ENCODE results near the gene ARAP3. TPM values are rescaled to one million over a fixed set of nuclear protein-coding genes. Genes with fewer than 3 reads are reported as not detected.

Gene ARAP3
- total RNA-seq, 2 experiments from 2014 or later: 9.9 to 11.0 TPM

GRCh38 chr5:141630570-141631140 lies 51.4 kb downstream of the ARAP3 start:
- Mint-ChIP-seq H3K9me3 (ENCODE audit: low read depth) (no peaks in the 10 kb centered on the region), H3K4me3 (no peak overlapping the region), H3K27ac (no peak overlapping the region), H3K27me3 (no peaks in the 10 kb centered on the region), H3K4me1 (peaks cover 28% of the 10 kb centered on the region), H3K36me3 (peaks cover 42% of the 10 kb centered on the region)
- ATAC-seq (no peak), DNase-seq (no peak)
- CTCF ChIA-PET: interaction anchor here (0.9 to 11.1 kb wide), 5 partner anchors 8 to 64 kb away, joined by 3 to 171 read pairs (median 9); partner anchors contain the start of gene DIAPH1

GRCh38 chr5:141628175-141628788 lies 53.7 kb downstream of the ARAP3 start:
- CTCF ChIA-PET: interaction anchor here (2.5 to 11.1 kb wide), 2 partner anchors 10 to 62 kb away, joined by 7 to 171 read pairs; partner anchors contain the start of gene DIAPH1
- no peaks in the 10 kb centered on the region for H3K9me3 Mint-ChIP-seq (ENCODE audit: low read depth)
- H3K27ac Mint-ChIP-seq: no peak overlapping the region
- H3K4me3 Mint-ChIP-seq: no peak overlapping the region
- ATAC-seq (no peak), DNase-seq (no peak)
- peaks cover 18% of the 10 kb centered on the region for H3K4me1 Mint-ChIP-seq
- H3K36me3 Mint-ChIP-seq: peaks cover 48% of the 10 kb centered on the region
- no peaks in the 10 kb centered on the region for H3K27me3 Mint-ChIP-seq

DNA sequence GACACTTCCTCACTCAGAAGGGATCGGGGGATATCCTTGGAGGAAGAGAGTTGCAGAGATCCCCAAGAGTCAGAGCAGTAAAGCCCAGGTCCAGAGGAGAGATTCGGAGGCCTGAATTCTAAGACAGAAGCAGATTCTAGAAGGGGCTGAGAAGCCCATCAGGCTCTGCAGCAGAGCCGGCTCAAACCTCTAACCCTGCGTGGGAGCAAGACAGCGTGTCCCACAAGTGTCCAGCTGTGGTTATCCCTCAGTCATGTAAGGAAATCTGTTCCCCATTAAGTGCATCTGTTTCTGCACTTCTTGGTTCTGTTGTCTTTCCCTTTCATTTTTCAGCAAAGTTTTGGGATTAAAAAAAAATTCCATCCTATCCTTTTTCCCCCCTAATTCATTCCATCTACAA lies 58.4 kb downstream of the ARAP3 start:
- Mint-ChIP-seq H3K4me3 (peak overlapping the region; percentile 36), H3K27ac (peak overlapping the region; percentile 91), H3K36me3 (peaks cover 46% of the 10 kb centered on the region), H3K27me3 (no peaks in the 10 kb centered on the region), H3K9me3 (ENCODE audit: low read depth) (no peaks in the 10 kb centered on the region), H3K4me1 (peaks cover 31% of the 10 kb centered on the region)
- CTCF ChIA-PET: interaction anchor here (0.8 to 12.8 kb wide), 13 partner anchors 7 to 60 kb away, joined by 3 to 375 read pairs (median 5); partner anchors contain the start of genes FCHSD1, HDAC3 and RELL2
- ATAC-seq: no peak
- DNase-seq: no peak

GRCh38 chr5:141623186-141623585 lies 58.8 kb downstream of the ARAP3 start:
- DNase-seq (peak; percentile 63), ATAC-seq (peak; percentile 13)
- peaks cover 44% of the 10 kb centered on the region for H3K36me3 Mint-ChIP-seq

GRCh38 chr5:141618804-141619554 lies 63.1 kb downstream of the ARAP3 start, which contains the start of gene DIAPH1:
Gene DIAPH1 (minus strand): TSS chr5:141619000. CDS start chr5:141618914, 86 bp downstream.
- H3K36me3 Mint-ChIP-seq: peaks cover 54% of the 10 kb centered on the region
- H3K27me3 Mint-ChIP-seq: no peaks in the 10 kb centered on the region
- H3K27ac Mint-ChIP-seq: peak within 1 kb of the TSS; percentile 98
- DNase-seq (peak; percentile 98), ATAC-seq (peak; percentile 93)
- CTCF ChIA-PET: interaction anchor here (0.6 to 12.8 kb wide), 19 partner anchors 15 to 293 kb away, joined by 3 to 375 read pairs (median 7); partner anchors contain the start of genes FCHSD1, HDAC3 and RELL2
- H3K9me3 Mint-ChIP-seq (ENCODE audit: low read depth): no peaks in the 10 kb centered on the region
- peak within 1 kb of the TSS; percentile 100 for H3K4me3 Mint-ChIP-seq
- peaks cover 55% of the 10 kb centered on the region for H3K4me1 Mint-ChIP-seq

More at GRCh38 chr5:141623186-141623585, 58.8 kb downstream of the ARAP3 start:
- CTCF ChIA-PET: interaction anchor here (0.8 to 12.8 kb wide), 11 partner anchors 8 to 59 kb away, joined by 3 to 375 read pairs (median 5); partner anchors contain the start of genes FCHSD1, HDAC3 and RELL2
- Mint-ChIP-seq H3K27me3 (no peaks in the 10 kb centered on the region), H3K4me1 (peaks cover 31% of the 10 kb centered on the region), H3K4me3 (peak overlapping the region; percentile 36), H3K27ac (peak overlapping the region; percentile 91), H3K9me3 (ENCODE audit: low read depth) (no peaks in the 10 kb centered on the region)

DNA sequence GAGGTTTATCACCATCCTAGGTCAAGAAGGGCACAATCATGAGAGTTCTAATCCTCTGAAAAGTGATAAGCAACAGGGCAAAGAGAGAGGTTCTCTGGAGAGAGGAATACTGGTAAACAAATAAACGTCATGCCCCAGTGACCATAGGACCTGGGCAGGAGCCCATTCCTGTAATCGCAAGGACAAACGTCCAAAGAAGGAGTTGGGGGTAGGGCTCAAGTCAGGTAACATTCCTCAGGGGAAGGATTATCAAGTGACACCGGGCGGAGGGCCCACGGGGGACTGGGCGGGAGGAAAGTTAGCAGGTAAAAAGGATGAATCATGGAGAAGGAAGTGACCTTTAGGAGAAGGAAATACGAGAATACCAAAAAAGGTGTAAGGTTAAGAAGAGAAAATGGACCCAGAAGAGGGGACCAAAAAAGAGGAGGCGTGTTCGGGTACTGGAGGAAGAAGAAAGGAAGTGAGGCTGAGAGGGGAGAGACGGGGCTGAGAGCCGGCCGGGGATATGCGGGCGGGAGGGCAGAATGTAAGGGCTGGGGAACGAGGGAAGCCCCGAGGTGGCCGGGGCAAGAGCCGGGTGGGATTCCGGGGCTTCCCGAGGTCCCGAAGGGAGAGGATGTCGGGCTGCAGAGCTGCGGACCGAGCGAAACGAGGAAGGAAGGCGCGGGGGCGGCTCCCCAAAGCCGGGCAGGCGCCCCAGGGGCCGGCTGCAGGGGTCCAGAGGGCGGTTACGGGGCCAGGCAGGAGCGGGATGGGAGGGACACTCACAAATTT lies 63.8 kb downstream of the ARAP3 start:
- H3K27ac Mint-ChIP-seq: peak overlapping the region; percentile 98
- peak overlapping the region; percentile 100 for H3K4me3 Mint-ChIP-seq
- H3K36me3 Mint-ChIP-seq: peaks cover 49% of the 10 kb centered on the region
- no peaks in the 10 kb centered on the region for H3K27me3 Mint-ChIP-seq
- H3K9me3 Mint-ChIP-seq (ENCODE audit: low read depth): no peaks in the 10 kb centered on the region
- peak; percentile 34 for ATAC-seq
- H3K4me1 Mint-ChIP-seq: peaks cover 54% of the 10 kb centered on the region
- DNase-seq: peak; percentile 68
- CTCF ChIA-PET: interaction anchor here (0.6 to 12.8 kb wide), 16 partner anchors 15 to 293 kb away, joined by 3 to 375 read pairs (median 9); partner anchors contain the start of genes FCHSD1, HDAC3 and RELL2

DNA sequence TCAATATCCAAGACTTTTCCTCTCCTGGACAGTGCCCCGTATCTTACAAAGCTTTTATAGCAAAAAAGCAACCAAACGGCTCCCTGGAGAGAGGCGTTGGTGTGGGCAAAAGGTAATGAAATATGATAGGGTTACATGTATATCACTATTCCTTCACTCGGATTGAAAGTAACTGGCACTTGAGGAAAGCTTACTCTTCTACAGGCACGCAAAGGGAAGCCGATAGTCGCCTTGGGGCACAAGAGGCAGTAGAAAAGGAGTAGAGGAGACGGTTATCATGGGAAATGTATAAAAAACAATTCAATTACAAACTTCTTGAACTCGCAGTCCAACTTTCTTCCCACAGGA lies 64.4 kb downstream of the ARAP3 start:
- peaks cover 54% of the 10 kb centered on the region for H3K4me1 Mint-ChIP-seq
- ATAC-seq (no peak), DNase-seq (no peak)
- H3K36me3 Mint-ChIP-seq: peaks cover 50% of the 10 kb centered on the region
- H3K4me3 Mint-ChIP-seq: peak overlapping the region; percentile 100
- H3K27me3 Mint-ChIP-seq: no peaks in the 10 kb centered on the region
- H3K27ac Mint-ChIP-seq: peak overlapping the region; percentile 98
- no peaks in the 10 kb centered on the region for H3K9me3 Mint-ChIP-seq (ENCODE audit: low read depth)
- CTCF ChIA-PET: interaction anchor here (1.0 to 12.8 kb wide), 7 partner anchors 15 to 93 kb away, joined by 4 to 375 read pairs (median 29); partner anchors contain the start of genes HDAC3 and RELL2

DNA sequence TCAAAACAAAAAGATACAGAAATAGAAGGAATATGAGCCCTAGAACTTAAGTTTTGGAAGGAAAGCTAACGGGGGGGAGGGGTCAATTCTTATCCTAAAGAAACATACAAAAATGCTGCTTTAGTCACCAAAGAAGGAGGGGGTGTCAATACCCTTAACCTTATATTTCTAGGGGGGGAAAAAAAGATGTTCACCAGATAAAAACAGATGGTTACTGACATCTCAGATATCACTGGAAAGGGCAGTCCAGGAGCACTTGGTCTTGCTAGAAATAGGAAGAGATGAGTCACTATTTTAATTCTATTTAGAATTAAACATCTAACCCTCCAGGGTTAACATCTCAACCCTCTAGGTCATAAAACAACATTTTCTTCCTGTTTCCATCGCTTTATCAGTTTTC lies 64.9 kb downstream of the ARAP3 start:
- no peaks in the 10 kb centered on the region for H3K27me3 Mint-ChIP-seq
- H3K36me3 Mint-ChIP-seq: peaks cover 54% of the 10 kb centered on the region
- no peak for DNase-seq
- H3K27ac Mint-ChIP-seq: peak overlapping the region; percentile 98
- H3K4me3 Mint-ChIP-seq: peak overlapping the region; percentile 100
- CTCF ChIA-PET: interaction anchor here (0.8 to 12.8 kb wide), 9 partner anchors 9 to 92 kb away, joined by 3 to 375 read pairs (median 4); partner anchors contain the start of genes HDAC3 and RELL2
- H3K9me3 Mint-ChIP-seq (ENCODE audit: low read depth): no peaks in the 10 kb centered on the region
- H3K4me1 Mint-ChIP-seq: peaks cover 57% of the 10 kb centered on the region
- no peak for ATAC-seq

DNA sequence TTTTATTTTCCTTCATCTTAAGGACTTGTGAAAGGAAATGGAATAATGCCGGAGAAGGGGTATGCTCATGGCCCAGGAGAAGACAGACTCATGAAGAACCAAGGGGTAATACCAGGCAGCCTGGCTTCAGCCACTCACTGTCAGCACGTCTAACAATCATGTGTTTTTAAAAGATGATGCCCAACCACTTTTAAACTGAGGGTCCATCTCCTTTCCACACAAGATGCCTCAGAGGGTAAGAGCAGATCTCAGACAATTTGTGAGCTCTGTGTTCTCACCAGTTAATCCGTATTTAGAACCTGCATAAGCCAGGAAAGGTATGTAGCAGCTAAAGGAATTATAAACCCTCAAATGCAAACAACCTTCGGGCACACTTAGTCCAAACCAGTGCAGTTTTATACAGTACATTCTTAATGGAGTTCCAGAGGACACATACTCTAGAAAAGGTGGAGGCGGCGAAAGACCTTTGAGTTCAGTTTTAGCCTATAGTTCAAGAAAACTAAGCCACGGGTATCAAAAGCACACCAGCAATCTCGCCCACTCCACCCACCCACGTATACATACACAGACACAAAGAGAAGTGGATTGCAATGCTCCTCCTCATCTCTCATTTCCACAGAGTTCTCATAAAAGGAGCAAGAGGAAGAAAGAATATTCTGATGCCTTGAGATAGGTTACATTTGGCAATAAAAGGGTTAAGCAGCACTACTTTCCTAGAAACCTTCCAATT lies 65.9 kb downstream of the ARAP3 start:
- no peaks in the 10 kb centered on the region for H3K27me3 Mint-ChIP-seq
- H3K27ac Mint-ChIP-seq: peak overlapping the region; percentile 98
- peak overlapping the region; percentile 100 for H3K4me3 Mint-ChIP-seq
- H3K4me1 Mint-ChIP-seq: peaks cover 60% of the 10 kb centered on the region
- no peak for ATAC-seq
- CTCF ChIA-PET: interaction anchor here (0.8 to 12.8 kb wide), 9 partner anchors 10 to 92 kb away, joined by 3 to 375 read pairs (median 4); partner anchors contain the start of genes HDAC3 and RELL2
- no peaks in the 10 kb centered on the region for H3K9me3 Mint-ChIP-seq (ENCODE audit: low read depth)
- H3K36me3 Mint-ChIP-seq: peaks cover 53% of the 10 kb centered on the region
- DNase-seq: no peak

GRCh38 chr5:141613344-141613743 lies 68.7 kb downstream of the ARAP3 start:
- peaks cover 73% of the 10 kb centered on the region for H3K4me1 Mint-ChIP-seq
- ATAC-seq (no peak), DNase-seq (no peak)
- no peak overlapping the region for H3K4me3 Mint-ChIP-seq
- peaks cover 59% of the 10 kb centered on the region for H3K36me3 Mint-ChIP-seq
- CTCF ChIA-PET: interaction anchor here (0.6 to 12.8 kb wide), 5 partner anchors 10 to 56 kb away, joined by 3 to 375 read pairs (median 3); no protein-coding TSS in a partner anchor
- H3K27ac Mint-ChIP-seq: peak overlapping the region; percentile 31
- no peaks in the 10 kb centered on the region for H3K9me3 Mint-ChIP-seq (ENCODE audit: low read depth)
- no peaks in the 10 kb centered on the region for H3K27me3 Mint-ChIP-seq

- Mint-ChIP-seq H3K4me3 (no peak overlapping the region), H3K27ac (peak overlapping the region; percentile 38), H3K9me3 (ENCODE audit: low read depth) (no peaks in the 10 kb centered on the region), H3K4me1 (peaks cover 80% of the 10 kb centered on the region), H3K36me3 (peaks cover 47% of the 10 kb centered on the region), H3K27me3 (no peaks in the 10 kb centered on the region)
- ATAC-seq (no peak), DNase-seq (no peak)
- CTCF ChIA-PET: interaction anchor here (0.7 kb wide), 1 partner anchor 19 kb away, joined by 4 read pairs; no protein-coding TSS in a partner anchor
Observed at GRCh38 chr5:141611289-141611688, 70.7 kb downstream of the ARAP3 start.

Measured in activated CD8-positive, alpha-beta memory T cell treated with anti-CD3 and anti-CD28 coated beads, Interleukin-2, amount 10 ng/mL, durations not matched to agents 7 days and 5 days (primary cell).